ENCODE data around the gene EYS. TPM values are rescaled to one million over a fixed set of nuclear protein-coding genes. Genes with fewer than 3 reads are reported as not detected.

Gene EYS
- total and polyA plus RNA-seq, 2 of the 8 experiments (the other 6 are each of a cell fraction or from before 2014, with no cell fraction given), result 0.05 to 0.13 TPM

DNA sequence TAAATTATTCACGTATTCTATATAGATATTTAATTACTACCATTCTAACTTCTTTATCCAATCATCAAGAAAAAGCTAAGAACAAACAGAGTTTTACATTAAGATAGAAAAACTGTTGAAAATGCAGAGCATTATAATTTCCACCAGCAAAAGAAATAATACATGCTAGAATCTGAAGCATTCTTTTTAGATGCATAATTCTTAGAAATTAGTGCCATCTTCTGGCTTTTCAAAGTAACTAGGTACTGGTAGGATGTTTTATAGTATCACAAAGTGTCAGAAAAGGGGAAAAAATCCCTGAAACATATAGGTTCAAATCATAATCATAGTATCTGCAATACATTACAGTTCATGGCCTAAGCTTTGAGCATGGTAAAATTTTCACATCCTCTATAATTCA lies 1892.6 kb downstream of the EYS start (continued):
- TF ChIP-seq, protein P1, sequence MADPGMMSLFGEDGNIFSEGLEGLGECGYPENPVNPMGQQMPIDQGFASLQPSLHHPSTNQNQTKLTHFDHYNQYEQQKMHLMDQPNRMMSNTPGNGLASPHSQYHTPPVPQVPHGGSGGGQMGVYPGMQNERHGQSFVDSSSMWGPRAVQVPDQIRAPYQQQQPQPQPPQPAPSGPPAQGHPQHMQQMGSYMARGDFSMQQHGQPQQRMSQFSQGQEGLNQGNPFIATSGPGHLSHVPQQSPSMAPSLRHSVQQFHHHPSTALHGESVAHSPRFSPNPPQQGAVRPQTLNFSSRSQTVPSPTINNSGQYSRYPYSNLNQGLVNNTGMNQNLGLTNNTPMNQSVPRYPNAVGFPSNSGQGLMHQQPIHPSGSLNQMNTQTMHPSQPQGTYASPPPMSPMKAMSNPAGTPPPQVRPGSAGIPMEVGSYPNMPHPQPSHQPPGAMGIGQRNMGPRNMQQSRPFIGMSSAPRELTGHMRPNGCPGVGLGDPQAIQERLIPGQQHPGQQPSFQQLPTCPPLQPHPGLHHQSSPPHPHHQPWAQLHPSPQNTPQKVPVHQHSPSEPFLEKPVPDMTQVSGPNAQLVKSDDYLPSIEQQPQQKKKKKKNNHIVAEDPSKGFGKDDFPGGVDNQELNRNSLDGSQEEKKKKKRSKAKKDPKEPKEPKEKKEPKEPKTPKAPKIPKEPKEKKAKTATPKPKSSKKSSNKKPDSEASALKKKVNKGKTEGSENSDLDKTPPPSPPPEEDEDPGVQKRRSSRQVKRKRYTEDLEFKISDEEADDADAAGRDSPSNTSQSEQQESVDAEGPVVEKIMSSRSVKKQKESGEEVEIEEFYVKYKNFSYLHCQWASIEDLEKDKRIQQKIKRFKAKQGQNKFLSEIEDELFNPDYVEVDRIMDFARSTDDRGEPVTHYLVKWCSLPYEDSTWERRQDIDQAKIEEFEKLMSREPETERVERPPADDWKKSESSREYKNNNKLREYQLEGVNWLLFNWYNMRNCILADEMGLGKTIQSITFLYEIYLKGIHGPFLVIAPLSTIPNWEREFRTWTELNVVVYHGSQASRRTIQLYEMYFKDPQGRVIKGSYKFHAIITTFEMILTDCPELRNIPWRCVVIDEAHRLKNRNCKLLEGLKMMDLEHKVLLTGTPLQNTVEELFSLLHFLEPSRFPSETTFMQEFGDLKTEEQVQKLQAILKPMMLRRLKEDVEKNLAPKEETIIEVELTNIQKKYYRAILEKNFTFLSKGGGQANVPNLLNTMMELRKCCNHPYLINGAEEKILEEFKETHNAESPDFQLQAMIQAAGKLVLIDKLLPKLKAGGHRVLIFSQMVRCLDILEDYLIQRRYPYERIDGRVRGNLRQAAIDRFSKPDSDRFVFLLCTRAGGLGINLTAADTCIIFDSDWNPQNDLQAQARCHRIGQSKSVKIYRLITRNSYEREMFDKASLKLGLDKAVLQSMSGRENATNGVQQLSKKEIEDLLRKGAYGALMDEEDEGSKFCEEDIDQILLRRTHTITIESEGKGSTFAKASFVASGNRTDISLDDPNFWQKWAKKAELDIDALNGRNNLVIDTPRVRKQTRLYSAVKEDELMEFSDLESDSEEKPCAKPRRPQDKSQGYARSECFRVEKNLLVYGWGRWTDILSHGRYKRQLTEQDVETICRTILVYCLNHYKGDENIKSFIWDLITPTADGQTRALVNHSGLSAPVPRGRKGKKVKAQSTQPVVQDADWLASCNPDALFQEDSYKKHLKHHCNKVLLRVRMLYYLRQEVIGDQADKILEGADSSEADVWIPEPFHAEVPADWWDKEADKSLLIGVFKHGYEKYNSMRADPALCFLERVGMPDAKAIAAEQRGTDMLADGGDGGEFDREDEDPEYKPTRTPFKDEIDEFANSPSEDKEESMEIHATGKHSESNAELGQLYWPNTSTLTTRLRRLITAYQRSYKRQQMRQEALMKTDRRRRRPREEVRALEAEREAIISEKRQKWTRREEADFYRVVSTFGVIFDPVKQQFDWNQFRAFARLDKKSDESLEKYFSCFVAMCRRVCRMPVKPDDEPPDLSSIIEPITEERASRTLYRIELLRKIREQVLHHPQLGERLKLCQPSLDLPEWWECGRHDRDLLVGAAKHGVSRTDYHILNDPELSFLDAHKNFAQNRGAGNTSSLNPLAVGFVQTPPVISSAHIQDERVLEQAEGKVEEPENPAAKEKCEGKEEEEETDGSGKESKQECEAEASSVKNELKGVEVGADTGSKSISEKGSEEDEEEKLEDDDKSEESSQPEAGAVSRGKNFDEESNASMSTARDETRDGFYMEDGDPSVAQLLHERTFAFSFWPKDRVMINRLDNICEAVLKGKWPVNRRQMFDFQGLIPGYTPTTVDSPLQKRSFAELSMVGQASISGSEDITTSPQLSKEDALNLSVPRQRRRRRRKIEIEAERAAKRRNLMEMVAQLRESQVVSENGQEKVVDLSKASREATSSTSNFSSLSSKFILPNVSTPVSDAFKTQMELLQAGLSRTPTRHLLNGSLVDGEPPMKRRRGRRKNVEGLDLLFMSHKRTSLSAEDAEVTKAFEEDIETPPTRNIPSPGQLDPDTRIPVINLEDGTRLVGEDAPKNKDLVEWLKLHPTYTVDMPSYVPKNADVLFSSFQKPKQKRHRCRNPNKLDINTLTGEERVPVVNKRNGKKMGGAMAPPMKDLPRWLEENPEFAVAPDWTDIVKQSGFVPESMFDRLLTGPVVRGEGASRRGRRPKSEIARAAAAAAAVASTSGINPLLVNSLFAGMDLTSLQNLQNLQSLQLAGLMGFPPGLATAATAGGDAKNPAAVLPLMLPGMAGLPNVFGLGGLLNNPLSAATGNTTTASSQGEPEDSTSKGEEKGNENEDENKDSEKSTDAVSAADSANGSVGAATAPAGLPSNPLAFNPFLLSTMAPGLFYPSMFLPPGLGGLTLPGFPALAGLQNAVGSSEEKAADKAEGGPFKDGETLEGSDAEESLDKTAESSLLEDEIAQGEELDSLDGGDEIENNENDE (IDR thresholded peaks at IDR 0.05; ENCODE audit: insufficient replicate concordance, low read length), result no peak
- TF ChIP-seq SIN3A (conservative IDR thresholded peaks at IDR 0.05 in 1 of 2, IDR thresholded peaks at IDR 0.05 in 1 of 2; ENCODE audit: low read depth in 1 of 2, low read length in 2 of 2) (no peak), CEBPB (IDR thresholded peaks at IDR 0.05; ENCODE audit: low read depth, low read length) (no peak), JUND (IDR thresholded peaks at IDR 0.05; ENCODE audit: low read length) (no peak)
- TF ChIP-seq, protein P2, sequence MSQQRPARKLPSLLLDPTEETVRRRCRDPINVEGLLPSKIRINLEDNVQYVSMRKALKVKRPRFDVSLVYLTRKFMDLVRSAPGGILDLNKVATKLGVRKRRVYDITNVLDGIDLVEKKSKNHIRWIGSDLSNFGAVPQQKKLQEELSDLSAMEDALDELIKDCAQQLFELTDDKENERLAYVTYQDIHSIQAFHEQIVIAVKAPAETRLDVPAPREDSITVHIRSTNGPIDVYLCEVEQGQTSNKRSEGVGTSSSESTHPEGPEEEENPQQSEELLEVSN (IDR thresholded peaks at IDR 0.05), result no peak

Measured in H1 (cell line).